Thyroid gland (tissue), 4 donors: Measurements from ENCODE around the gene TSHZ2.

ENCODE experiments used
- POLR2A ChIP-seq, 2 donors: fragments of 450-650 bp; IDR thresholded peaks; one replicate each; pipeline ENCODE4 v1.6.1; 2017; ENCODE audit warnings: antibody characterized with exemption in 2 of 2, mild to moderate bottlenecking in 2 of 2, moderate library complexity in 1 of 2
- TF ChIP-seq, protein P1 (sequence below), 6 experiments: fragments of 200-600 bp in 3 of 6; fragments of 450-650 bp in 3 of 6; sonication (generic) in 3 of 6; IDR thresholded peaks; one replicate each; pipeline ENCODE4 v1.5.1; 2016 to 2019; ENCODE audit warnings: antibody characterized with exemption in 6 of 6, mild to moderate bottlenecking in 2 of 6, inconsistent platforms in 1 of 6, moderate library complexity in 1 of 6

GRCh38 chr20:53403029-53403428, 430.9 kb downstream of the TSHZ2 start:
- TF ChIP-seq POLR2A (IDR thresholded peaks at IDR 0.05), result no peak
- TF ChIP-seq, protein P1, sequence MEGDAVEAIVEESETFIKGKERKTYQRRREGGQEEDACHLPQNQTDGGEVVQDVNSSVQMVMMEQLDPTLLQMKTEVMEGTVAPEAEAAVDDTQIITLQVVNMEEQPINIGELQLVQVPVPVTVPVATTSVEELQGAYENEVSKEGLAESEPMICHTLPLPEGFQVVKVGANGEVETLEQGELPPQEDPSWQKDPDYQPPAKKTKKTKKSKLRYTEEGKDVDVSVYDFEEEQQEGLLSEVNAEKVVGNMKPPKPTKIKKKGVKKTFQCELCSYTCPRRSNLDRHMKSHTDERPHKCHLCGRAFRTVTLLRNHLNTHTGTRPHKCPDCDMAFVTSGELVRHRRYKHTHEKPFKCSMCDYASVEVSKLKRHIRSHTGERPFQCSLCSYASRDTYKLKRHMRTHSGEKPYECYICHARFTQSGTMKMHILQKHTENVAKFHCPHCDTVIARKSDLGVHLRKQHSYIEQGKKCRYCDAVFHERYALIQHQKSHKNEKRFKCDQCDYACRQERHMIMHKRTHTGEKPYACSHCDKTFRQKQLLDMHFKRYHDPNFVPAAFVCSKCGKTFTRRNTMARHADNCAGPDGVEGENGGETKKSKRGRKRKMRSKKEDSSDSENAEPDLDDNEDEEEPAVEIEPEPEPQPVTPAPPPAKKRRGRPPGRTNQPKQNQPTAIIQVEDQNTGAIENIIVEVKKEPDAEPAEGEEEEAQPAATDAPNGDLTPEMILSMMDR (IDR thresholded peaks at IDR 0.05), result no peak
